ENCODE data around the gene AFAP1.

The AFAP1 gene

DNA sequence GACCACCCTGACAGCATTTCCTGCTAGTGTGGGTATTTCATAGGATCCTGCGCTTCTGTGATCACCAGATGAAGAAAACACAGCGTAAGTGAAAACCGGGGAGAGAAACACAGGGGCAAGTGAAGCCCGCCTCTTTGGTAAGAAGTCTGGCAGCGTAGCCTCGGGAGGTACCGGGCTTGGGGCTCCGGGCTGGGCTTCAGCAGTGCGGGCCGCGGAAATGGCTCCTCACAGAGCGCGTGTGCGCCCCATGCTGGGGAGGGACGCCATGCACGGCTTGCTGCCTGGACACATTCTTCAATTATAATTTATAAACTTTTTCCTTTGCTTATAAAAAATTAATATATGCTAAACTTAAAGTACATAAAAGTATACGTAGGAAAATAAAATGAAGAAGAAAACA is 151.5 kb downstream of the AFAP1 start:
- no peaks in the 10 kb centered on the region for H3K27me3 ChIP-seq (ENCODE audit: control insufficient read depth, insufficient read depth, low read length, poor library complexity, severe bottlenecking)

DNA sequence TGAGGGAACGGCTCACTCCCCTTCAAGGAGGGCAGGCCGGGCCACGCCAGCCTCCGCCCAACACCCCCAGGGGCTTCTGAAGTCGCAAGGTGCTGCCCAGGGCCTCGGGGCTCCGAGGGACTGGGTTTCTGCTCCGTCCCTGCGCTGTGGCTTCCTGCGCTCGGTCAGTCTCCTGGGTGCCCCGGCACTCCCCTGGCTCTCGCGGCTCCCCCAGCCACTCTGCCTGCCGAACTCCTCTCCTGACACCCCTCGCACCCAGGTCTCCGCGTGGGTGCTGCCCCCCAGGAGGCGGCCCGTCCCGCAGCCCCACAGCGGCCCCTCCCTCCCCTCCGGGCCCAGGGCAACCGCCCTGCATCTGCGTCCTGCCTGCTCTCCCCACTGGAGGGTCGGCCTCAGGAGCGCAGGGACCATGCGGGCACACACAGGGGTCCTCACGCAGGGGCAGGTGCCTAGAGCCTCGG is 151.9 kb downstream of the AFAP1 start:
- Histone ChIP-seq H3K27me3 (ENCODE audit: control insufficient read depth, insufficient read depth, low read length, poor library complexity, severe bottlenecking) (no peaks in the 10 kb centered on the region), H3K9me3 (ENCODE audit: control insufficient read depth, low read length) (no peaks in the 10 kb centered on the region), H3K4me1 (ENCODE audit: control insufficient read depth, insufficient read depth, low read length) (peaks cover 4% of the 10 kb centered on the region), H3K4me3 (ENCODE audit: insufficient read depth, low read depth, low read length) (no peak overlapping the region), H3K27ac (ENCODE audit: insufficient read depth, low read depth, low read length, poor library complexity, severe bottlenecking) (no peak overlapping the region), H3K36me3 (ENCODE audit: control insufficient read depth, insufficient read depth, low read length) (no peaks in the 10 kb centered on the region)
- 94% methylated on average over 30 of the region's 30 CpGs for WGBS, 2 experiments

More for the DNA sequence above, 151.5 kb downstream of the AFAP1 start:
- H3K9me3 ChIP-seq (ENCODE audit: control insufficient read depth, low read length), result no peaks in the 10 kb centered on the region
- 93 to 94% methylated on average over 14 to 16 of the region's 17 CpGs for WGBS, 2 experiments
- peaks cover 4% of the 10 kb centered on the region for H3K4me1 ChIP-seq (ENCODE audit: control insufficient read depth, insufficient read depth, low read length)
- H3K27ac ChIP-seq (ENCODE audit: insufficient read depth, low read depth, low read length, poor library complexity, severe bottlenecking), result no peak overlapping the region
- no peaks in the 10 kb centered on the region for H3K36me3 ChIP-seq (ENCODE audit: control insufficient read depth, insufficient read depth, low read length)
- no peak overlapping the region for H3K4me3 ChIP-seq (ENCODE audit: insufficient read depth, low read depth, low read length)

DNA sequence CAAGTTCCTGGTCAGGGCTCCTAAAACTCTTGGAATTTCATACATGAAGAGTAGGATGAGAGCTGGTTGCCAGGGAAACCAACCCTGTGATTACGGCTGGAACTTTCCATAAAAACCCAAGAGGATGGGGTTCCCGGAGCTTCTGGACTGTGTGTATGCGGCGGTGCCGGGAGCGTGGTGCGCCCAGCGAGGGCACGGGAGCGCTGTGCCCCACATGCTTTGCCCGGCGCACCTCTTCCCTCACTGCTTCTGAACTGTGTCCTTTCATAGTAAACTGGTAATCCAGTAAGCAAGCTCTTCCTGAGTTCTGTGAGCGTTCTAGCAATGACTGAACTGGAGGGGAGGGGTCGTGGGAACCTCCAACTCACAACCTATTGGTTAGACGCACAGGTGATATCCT is 152.6 kb downstream of the AFAP1 start:
- Histone ChIP-seq H3K27ac (ENCODE audit: insufficient read depth, low read depth, low read length, poor library complexity, severe bottlenecking) (no peak overlapping the region), H3K4me1 (ENCODE audit: control insufficient read depth, insufficient read depth, low read length) (peaks cover 4% of the 10 kb centered on the region), H3K27me3 (ENCODE audit: control insufficient read depth, insufficient read depth, low read length, poor library complexity, severe bottlenecking) (no peaks in the 10 kb centered on the region), H3K4me3 (ENCODE audit: insufficient read depth, low read depth, low read length) (no peak overlapping the region), H3K9me3 (ENCODE audit: control insufficient read depth, low read length) (no peaks in the 10 kb centered on the region), H3K36me3 (ENCODE audit: control insufficient read depth, insufficient read depth, low read length) (no peaks in the 10 kb centered on the region)
- 96 to 97% methylated on average over 15 of the region's 15 CpGs for WGBS, 2 experiments

DNA sequence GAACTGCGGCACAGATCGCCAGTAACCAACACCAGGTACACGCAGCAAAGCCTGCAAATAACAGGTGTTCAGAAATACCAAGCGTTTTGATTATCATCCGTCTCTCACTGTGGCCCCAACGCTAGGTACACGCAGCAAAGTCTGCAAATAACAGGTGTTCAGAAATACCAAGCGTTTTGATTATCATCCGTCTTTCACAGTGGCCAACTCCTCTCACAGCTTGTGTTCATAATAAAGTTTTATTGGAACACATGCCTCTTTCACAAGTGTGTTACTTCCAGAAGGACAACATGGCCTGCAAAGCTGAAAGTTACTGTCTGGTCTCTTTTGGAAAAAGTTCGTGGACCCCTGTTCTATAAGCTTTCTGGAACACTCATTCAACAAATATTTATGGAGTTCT is 153.1 kb downstream of the AFAP1 start:
- Histone ChIP-seq H3K36me3 (ENCODE audit: control insufficient read depth, insufficient read depth, low read length) (no peaks in the 10 kb centered on the region), H3K27ac (ENCODE audit: insufficient read depth, low read depth, low read length, poor library complexity, severe bottlenecking) (no peak overlapping the region), H3K4me1 (ENCODE audit: control insufficient read depth, insufficient read depth, low read length) (peaks cover 4% of the 10 kb centered on the region), H3K27me3 (ENCODE audit: control insufficient read depth, insufficient read depth, low read length, poor library complexity, severe bottlenecking) (no peaks in the 10 kb centered on the region), H3K9me3 (ENCODE audit: control insufficient read depth, low read length) (no peaks in the 10 kb centered on the region), H3K4me3 (ENCODE audit: insufficient read depth, low read depth, low read length) (no peak overlapping the region)
- 92% methylated on average over 10 of the region's 10 CpGs for WGBS, 2 experiments

DNA sequence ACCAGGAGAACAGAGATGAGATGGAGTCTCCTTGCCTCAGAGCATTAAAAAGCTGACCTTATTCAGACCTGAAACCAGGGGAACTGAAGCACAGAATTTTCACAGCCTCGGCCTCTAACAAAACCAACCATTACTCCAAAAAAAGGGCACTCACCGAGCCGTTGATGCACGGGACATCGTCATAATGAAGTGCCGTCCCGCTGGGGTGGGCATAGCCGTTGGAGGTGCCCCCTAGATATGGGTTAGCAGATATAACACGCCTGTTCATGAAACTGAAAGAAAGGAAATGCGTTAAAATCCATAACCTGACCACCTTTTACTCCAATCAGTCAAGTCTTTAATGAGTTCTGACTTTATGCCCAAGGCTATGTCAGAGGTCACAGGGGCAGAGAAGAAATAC is 153.6 kb downstream of the AFAP1 start:
- WGBS, 2 experiments, result 96 to 97% methylated on average over 10 of the region's 10 CpGs
- no peaks in the 10 kb centered on the region for H3K36me3 ChIP-seq (ENCODE audit: control insufficient read depth, insufficient read depth, low read length)

DNA sequence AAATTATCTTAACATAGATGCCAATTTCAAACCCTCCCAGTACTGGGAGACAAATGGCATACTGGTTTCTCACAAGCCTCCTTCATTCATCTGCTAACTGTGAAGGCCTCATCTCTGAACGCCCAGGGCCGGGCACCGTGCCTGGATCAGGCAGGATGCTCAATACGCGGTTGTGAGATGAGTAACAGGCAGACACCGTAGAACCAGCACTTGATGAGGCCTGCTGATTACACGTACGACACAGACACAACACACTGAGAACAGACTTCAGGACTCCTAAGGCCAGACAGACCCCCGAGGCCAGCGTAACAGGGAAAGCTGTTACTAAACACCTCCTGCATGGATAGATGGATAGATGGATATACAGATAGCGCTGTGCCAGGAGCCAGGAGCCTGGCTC is 154.6 kb downstream of the AFAP1 start:
- H3K9me3 ChIP-seq (ENCODE audit: control insufficient read depth, low read length), result no peaks in the 10 kb centered on the region
- no peak overlapping the region for H3K4me3 ChIP-seq (ENCODE audit: insufficient read depth, low read depth, low read length)
- no peaks in the 10 kb centered on the region for H3K36me3 ChIP-seq (ENCODE audit: control insufficient read depth, insufficient read depth, low read length)
- H3K4me1 ChIP-seq (ENCODE audit: control insufficient read depth, insufficient read depth, low read length), result peaks cover 4% of the 10 kb centered on the region
- H3K27ac ChIP-seq (ENCODE audit: insufficient read depth, low read depth, low read length, poor library complexity, severe bottlenecking), result no peak overlapping the region
- WGBS, 2 experiments, result 95 to 98% methylated on average over 11 of the region's 11 CpGs
- H3K27me3 ChIP-seq (ENCODE audit: control insufficient read depth, insufficient read depth, low read length, poor library complexity, severe bottlenecking), result no peaks in the 10 kb centered on the region

More for the DNA sequence above, 153.6 kb downstream of the AFAP1 start:
- Histone ChIP-seq H3K4me3 (ENCODE audit: insufficient read depth, low read depth, low read length) (no peak overlapping the region), H3K4me1 (ENCODE audit: control insufficient read depth, insufficient read depth, low read length) (peaks cover 4% of the 10 kb centered on the region), H3K27me3 (ENCODE audit: control insufficient read depth, insufficient read depth, low read length, poor library complexity, severe bottlenecking) (no peaks in the 10 kb centered on the region), H3K27ac (ENCODE audit: insufficient read depth, low read depth, low read length, poor library complexity, severe bottlenecking) (no peak overlapping the region), H3K9me3 (ENCODE audit: control insufficient read depth, low read length) (no peaks in the 10 kb centered on the region)

DNA sequence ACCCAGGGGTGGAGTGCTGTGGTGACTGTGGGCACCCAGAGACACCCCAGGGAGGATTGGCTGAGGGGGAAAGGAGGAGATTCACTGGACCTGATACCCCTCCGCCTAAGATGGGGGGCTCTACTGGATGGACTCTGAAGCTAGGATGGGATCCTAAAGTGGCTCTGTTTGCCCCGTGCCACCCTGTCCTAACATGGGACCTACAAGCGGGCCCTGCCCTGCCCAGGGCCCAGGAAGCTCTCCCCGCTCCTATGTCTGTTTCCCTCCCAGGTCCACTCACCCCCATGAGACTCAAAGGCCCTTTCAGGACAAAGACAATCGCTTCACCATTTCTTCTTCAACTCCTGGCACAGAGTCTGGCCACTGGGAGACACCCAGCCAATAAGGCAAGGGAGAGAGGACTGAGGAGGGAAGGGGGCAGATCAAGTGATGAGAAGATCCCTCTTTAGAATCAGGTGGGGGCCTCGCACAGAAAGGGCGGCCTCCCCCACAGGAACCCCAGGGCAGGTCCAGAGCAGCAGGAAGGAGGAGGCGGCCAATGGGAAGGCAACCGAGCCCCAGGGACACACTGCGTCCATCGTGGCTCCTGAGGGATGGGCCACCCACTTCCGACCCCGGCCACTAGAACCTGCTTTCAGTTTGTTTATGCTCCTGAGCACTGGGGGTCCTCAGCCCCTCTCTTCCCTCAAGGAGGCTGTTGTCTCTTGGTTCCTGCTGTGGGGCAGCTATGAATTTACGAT is 155.4 kb downstream of the AFAP1 start:
- 88 to 89% methylated on average over 14 of the region's 14 CpGs for WGBS, 2 experiments
- H3K36me3 ChIP-seq (ENCODE audit: control insufficient read depth, insufficient read depth, low read length), result no peaks in the 10 kb centered on the region
- no peak overlapping the region for H3K27ac ChIP-seq (ENCODE audit: insufficient read depth, low read depth, low read length, poor library complexity, severe bottlenecking)
- H3K4me3 ChIP-seq (ENCODE audit: insufficient read depth, low read depth, low read length), result no peak overlapping the region
- H3K4me1 ChIP-seq (ENCODE audit: control insufficient read depth, insufficient read depth, low read length), result peaks cover 9% of the 10 kb centered on the region
- H3K27me3 ChIP-seq (ENCODE audit: control insufficient read depth, insufficient read depth, low read length, poor library complexity, severe bottlenecking), result no peaks in the 10 kb centered on the region
- no peaks in the 10 kb centered on the region for H3K9me3 ChIP-seq (ENCODE audit: control insufficient read depth, low read length)

DNA sequence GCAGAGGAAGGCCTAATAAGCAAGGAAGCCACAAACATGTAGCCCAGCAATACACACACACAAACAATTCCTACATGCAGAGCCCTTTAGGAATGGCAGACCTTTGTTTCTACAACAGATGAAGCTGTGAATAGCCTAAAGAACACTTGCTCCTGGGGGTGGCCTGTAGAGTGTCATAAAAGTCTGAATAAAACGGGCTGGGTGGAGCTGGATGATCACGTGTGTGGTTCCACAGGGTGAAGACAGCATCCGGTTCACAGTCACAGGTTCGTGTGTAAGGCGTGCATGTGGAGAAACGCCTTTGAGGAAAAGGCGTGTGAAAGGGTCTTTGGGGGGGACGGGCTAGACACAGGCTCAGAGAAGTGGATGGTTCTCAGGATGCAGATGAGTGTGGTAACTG is 156.1 kb downstream of the AFAP1 start:
- Histone ChIP-seq H3K36me3 (ENCODE audit: control insufficient read depth, insufficient read depth, low read length) (no peaks in the 10 kb centered on the region), H3K9me3 (ENCODE audit: control insufficient read depth, low read length) (no peaks in the 10 kb centered on the region), H3K4me1 (ENCODE audit: control insufficient read depth, insufficient read depth, low read length) (peaks cover 5% of the 10 kb centered on the region), H3K4me3 (ENCODE audit: insufficient read depth, low read depth, low read length) (no peak overlapping the region), H3K27me3 (ENCODE audit: control insufficient read depth, insufficient read depth, low read length, poor library complexity, severe bottlenecking) (no peaks in the 10 kb centered on the region), H3K27ac (ENCODE audit: insufficient read depth, low read depth, low read length, poor library complexity, severe bottlenecking) (no peak overlapping the region)
- WGBS, 2 experiments, result 93 to 96% methylated on average over 8 of the region's 8 CpGs

DNA sequence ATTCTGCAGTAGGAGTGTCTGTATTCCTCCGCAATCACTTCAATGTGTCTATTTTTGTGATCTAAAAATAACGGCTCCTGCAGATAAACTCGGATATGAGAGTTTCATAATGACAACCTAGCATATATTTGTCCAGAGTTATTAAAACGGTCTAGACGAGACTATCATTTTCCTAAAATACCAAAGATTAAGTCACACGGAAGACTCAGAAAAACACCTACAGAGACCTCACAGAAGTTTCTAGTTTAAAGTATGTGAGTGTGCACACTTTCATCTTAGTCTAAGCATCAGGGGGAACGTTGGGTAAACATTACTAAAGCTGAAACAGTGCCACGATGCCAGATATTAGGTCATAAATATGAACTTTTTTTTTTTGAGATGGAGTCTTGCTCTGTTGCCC is 156.9 kb downstream of the AFAP1 start:
- 95 to 97% methylated on average over 7 to 8 of the region's 8 CpGs for WGBS, 2 experiments
- no peak overlapping the region for H3K4me3 ChIP-seq (ENCODE audit: insufficient read depth, low read depth, low read length)
- no peak overlapping the region for H3K27ac ChIP-seq (ENCODE audit: insufficient read depth, low read depth, low read length, poor library complexity, severe bottlenecking)
- peaks cover 5% of the 10 kb centered on the region for H3K4me1 ChIP-seq (ENCODE audit: control insufficient read depth, insufficient read depth, low read length)
- H3K9me3 ChIP-seq (ENCODE audit: control insufficient read depth, low read length), result no peaks in the 10 kb centered on the region
- H3K27me3 ChIP-seq (ENCODE audit: control insufficient read depth, insufficient read depth, low read length, poor library complexity, severe bottlenecking), result no peaks in the 10 kb centered on the region
- no peaks in the 10 kb centered on the region for H3K36me3 ChIP-seq (ENCODE audit: control insufficient read depth, insufficient read depth, low read length)

DNA sequence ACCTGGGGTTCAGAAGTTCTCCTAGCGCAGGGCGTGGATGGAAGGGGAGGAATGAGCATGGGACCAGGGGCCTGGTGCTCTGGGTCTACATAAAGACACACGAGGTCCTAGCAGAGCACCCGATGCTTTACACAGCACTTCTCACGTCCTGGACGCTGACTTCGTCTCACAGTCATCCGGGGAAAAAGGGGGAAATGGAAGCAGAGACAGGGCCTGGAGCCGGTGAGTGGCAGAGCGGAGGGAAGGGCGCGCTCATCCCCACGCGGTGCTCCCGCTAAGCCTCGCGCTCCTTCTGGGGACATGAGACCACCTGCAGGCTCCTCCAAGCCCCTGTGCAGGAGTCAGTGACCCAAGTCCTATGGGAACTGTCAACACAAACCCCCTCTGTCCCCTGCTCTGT is 157.7 kb downstream of the AFAP1 start:
- H3K9me3 ChIP-seq (ENCODE audit: control insufficient read depth, low read length), result no peaks in the 10 kb centered on the region
- no peak overlapping the region for H3K4me3 ChIP-seq (ENCODE audit: insufficient read depth, low read depth, low read length)
- H3K4me1 ChIP-seq (ENCODE audit: control insufficient read depth, insufficient read depth, low read length), result peaks cover 5% of the 10 kb centered on the region
- H3K27ac ChIP-seq (ENCODE audit: insufficient read depth, low read depth, low read length, poor library complexity, severe bottlenecking), result no peak overlapping the region
- H3K27me3 ChIP-seq (ENCODE audit: control insufficient read depth, insufficient read depth, low read length, poor library complexity, severe bottlenecking), result no peaks in the 10 kb centered on the region
- WGBS, 2 experiments, result 89% methylated on average over 17 of the region's 17 CpGs
- no peaks in the 10 kb centered on the region for H3K36me3 ChIP-seq (ENCODE audit: control insufficient read depth, insufficient read depth, low read length)

Measured in ectodermal cell (in vitro differentiated cells).